Natural killer cell (primary cell): Measurements from ENCODE around the gene CDH23. TPM values are rescaled to one million over a fixed set of nuclear protein-coding genes. Genes with fewer than 3 reads are reported as not detected.

Experiments used
- ATAC-seq, 3 donors: fragments of 150-1000 bp in 2 of 3; fragments of 200-7000 bp in 1 of 3; cut with Tn5 transposase; 1 replicate in 1 of 3; 2 replicates in 2 of 3; pipeline ENCODE4 v1.10.0; 2021; ENCODE audit warnings: mild to moderate bottlenecking in 2 of 3, moderate library complexity in 2 of 3
- DNase-seq, 2 donors: peaks; one replicate each; pipeline versions ENCODE4 v3.0.0 to v3.0.0-alpha.2; 2013 to 2021; ENCODE audit warnings: mixed read lengths in 1 of 2
- H3K27ac ChIP-seq: one replicate; pipeline ENCODE4 v1.5.1; 2013; ENCODE audit warnings: mild to moderate bottlenecking, low read length
- H3K27me3 ChIP-seq: one replicate; pipeline ENCODE4 v1.6.1; 2013; ENCODE audit warnings: low read length; ENCODE audit not compliant: control insufficient read depth, insufficient read depth
- H3K36me3 ChIP-seq: one replicate; pipeline ENCODE4 v1.6.1; 2013; ENCODE audit warnings: low read length; ENCODE audit not compliant: control insufficient read depth, insufficient read depth
- H3K4me1 ChIP-seq: one replicate; pipeline ENCODE4 v1.6.1; 2013; ENCODE audit warnings: low read length; ENCODE audit not compliant: control insufficient read depth, insufficient read depth
- H3K4me3 ChIP-seq: one replicate; pipeline ENCODE4 v1.5.1; 2013; ENCODE audit warnings: low read length
- H3K9me3 ChIP-seq: one replicate; pipeline ENCODE4 v1.6.1; 2013; ENCODE audit warnings: low read length; ENCODE audit not compliant: control insufficient read depth, insufficient read depth
- H3K27ac Mint-ChIP-seq, 2 donors: one replicate each; pipeline ENCODE4 v1.8.0; 2022; ENCODE audit warnings: mild to moderate bottlenecking in 2 of 2, mixed read lengths in 2 of 2, moderate library complexity in 1 of 2
- H3K27me3 Mint-ChIP-seq, 2 donors: one replicate each; pipeline ENCODE4 v1.8.0; 2022; ENCODE audit warnings: low read depth in 2 of 2, mixed read lengths in 2 of 2
- H3K36me3 Mint-ChIP-seq: one replicate; pipeline ENCODE4 v1.8.0; 2022; ENCODE audit warnings: mixed read lengths
- H3K4me1 Mint-ChIP-seq, 2 donors: one replicate each; pipeline ENCODE4 v1.8.0; 2022; ENCODE audit warnings: mixed read lengths in 2 of 2
- H3K4me3 Mint-ChIP-seq: one replicate; pipeline ENCODE4 v1.8.0; 2022; ENCODE audit warnings: mild to moderate bottlenecking, moderate library complexity, mixed read lengths
- H3K9me3 Mint-ChIP-seq, 2 donors: one replicate each; pipeline ENCODE4 v1.8.0; 2022; ENCODE audit warnings: mixed read lengths in 2 of 2
- WGBS: methylation state at CpG from one replicate; pipeline ENCODE4 v1.1.7; 2013; ENCODE audit warnings: missing lambda C conversion rate; ENCODE audit not compliant: insufficient coverage; 5-methylcytosine and 5-hydroxymethylcytosine counted together
- intact Hi-C: fragments of 100-400 bp; cut with micrococcal nuclease; formaldehyde crosslinking; loops from one replicate; pipeline ENCODE4 v1.14.2; 2022
- total RNA-seq, 4 donors: library from RNA; stranded (reverse); fragments of 120-200 nt in 1 of 4; gene quantifications; one replicate each; pipeline versions ENCODE4 v1.2.3 to v1.2.4, GENCODE V29; 2013 to 2022
- TF ChIP-seq, protein P1 (sequence below): fragments of 200-600 bp; IDR thresholded peaks from one replicate; pipeline ENCODE4 v1.8.0; 2022; ENCODE audit warnings: antibody characterized with exemption

CDH23 gene
- total RNA-seq, 3 donors from 2014 or later (not counting 1 experiment from before 2014, with no cell fraction given): 1.2 to 6.0 (median 4.3) TPM

DNA sequence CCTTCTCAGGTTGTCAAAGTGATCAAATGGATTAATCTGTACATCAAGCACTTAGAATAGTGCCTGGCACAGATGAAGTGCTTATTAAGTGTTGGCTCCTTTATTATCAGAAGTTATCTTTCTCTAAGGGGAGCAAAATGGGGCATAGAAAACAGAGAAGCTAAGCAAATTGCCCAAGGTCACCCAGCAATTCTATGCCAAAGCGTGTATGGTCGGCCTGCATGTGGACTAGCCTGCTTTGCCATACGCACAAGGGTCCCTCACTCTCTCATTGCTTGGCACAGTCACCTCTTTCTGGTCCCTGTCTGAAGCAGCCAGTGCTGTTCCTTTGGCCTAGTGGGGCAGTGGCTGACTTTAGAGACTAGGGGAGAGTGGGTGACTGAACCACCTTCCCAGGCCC, 45.3 kb downstream of the CDH23 start:
- no peak overlapping the region for H3K4me3 Mint-ChIP-seq
- Histone ChIP-seq H3K36me3 (no peaks in the 10 kb centered on the region), H3K4me3 (no peak overlapping the region), H3K27ac (no peak overlapping the region), H3K9me3 (no peaks in the 10 kb centered on the region), H3K27me3 (no peaks in the 10 kb centered on the region), H3K4me1 (peaks cover 3% of the 10 kb centered on the region)
- TF ChIP-seq, protein P1, sequence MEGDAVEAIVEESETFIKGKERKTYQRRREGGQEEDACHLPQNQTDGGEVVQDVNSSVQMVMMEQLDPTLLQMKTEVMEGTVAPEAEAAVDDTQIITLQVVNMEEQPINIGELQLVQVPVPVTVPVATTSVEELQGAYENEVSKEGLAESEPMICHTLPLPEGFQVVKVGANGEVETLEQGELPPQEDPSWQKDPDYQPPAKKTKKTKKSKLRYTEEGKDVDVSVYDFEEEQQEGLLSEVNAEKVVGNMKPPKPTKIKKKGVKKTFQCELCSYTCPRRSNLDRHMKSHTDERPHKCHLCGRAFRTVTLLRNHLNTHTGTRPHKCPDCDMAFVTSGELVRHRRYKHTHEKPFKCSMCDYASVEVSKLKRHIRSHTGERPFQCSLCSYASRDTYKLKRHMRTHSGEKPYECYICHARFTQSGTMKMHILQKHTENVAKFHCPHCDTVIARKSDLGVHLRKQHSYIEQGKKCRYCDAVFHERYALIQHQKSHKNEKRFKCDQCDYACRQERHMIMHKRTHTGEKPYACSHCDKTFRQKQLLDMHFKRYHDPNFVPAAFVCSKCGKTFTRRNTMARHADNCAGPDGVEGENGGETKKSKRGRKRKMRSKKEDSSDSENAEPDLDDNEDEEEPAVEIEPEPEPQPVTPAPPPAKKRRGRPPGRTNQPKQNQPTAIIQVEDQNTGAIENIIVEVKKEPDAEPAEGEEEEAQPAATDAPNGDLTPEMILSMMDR: no peak
- 98% methylated on average over 3 of the region's 3 CpGs for WGBS
- no peaks in the 10 kb centered on the region for H3K9me3 Mint-ChIP-seq
- H3K36me3 Mint-ChIP-seq: no peaks in the 10 kb centered on the region
- DNase-seq (no peak), ATAC-seq (no peak)
- no peak overlapping the region for H3K27ac Mint-ChIP-seq
- intact Hi-C loops: no loop called here
- peaks cover 0 to 8% of the 10 kb centered on the region in 2 donors for H3K4me1 Mint-ChIP-seq
- H3K27me3 Mint-ChIP-seq: peaks cover 3 to 7% of the 10 kb centered on the region in 2 donors

DNA sequence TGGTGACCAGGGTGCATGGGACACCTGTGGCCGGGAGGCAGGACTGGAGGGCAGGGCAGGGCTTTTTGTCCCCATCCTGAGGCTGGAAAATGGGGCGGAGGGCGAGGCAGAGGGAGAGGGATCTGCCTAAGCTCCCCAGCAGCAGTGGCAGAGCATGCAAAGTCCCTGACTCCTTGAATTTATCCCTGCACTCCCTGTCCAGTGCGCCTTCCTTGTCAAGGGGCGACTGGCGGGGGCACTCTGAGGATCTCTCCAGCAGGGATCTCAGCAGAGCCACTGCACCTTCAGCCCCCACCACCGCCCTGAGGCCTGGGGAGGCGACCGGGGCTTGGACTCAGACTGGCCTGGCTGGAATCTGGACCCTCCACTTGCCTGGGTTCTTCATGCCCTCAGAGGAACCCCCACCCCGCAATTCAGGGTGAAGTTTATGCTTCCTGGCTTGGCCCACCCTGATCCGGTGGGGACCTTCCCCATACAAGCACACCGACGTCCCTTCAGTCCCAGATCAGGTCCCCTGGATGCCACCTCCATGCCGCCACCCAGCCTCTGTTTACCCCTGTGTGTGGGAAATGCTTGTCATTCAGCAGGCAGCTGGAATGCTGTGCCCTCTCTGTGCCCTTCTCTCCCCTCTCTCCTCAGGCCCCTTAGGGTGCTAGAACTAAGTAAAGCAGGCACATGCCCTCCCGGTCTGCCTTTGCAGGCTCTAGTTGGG, 46.3 kb downstream of the CDH23 start:
- Histone ChIP-seq H3K27me3 (no peaks in the 10 kb centered on the region), H3K36me3 (no peaks in the 10 kb centered on the region), H3K27ac (no peak overlapping the region), H3K4me3 (no peak overlapping the region), H3K9me3 (no peaks in the 10 kb centered on the region), H3K4me1 (peaks cover 3% of the 10 kb centered on the region)
- Mint-ChIP-seq H3K4me1 (peaks cover 0 to 8% of the 10 kb centered on the region in 2 donors), H3K4me3 (no peak overlapping the region), H3K27ac (no peak overlapping the region), H3K27me3 (peaks cover 3 to 7% of the 10 kb centered on the region in 2 donors), H3K36me3 (no peaks in the 10 kb centered on the region), H3K9me3 (no peaks in the 10 kb centered on the region)
- WGBS: 85% methylated on average over 15 of the region's 15 CpGs
- no peak for DNase-seq
- no peak for ATAC-seq
- TF ChIP-seq, protein P1: no peak
- intact Hi-C loops: no loop called here

DNA sequence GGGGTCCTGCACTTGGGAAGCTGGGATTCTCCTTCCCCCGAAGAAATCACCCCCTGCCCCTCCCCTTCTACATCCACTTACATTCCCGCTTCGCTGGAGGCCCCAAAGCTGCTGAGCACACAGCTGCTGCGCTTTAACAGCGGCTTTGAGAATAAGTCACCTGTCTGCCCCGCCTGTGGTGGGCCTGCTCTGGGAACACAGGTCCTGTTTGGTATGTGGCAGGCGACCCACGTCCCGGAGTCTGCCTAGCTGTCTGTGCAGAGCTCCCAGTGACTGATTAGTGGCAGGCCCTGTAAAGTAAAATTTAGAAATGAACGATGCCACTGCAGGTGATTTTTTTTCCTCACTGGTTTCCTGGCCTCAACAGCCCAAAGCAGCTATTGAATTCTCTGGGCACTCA, 47.0 kb downstream of the CDH23 start:
- Histone ChIP-seq H3K9me3 (no peaks in the 10 kb centered on the region), H3K36me3 (no peaks in the 10 kb centered on the region), H3K27ac (no peak overlapping the region), H3K4me1 (peaks cover 3% of the 10 kb centered on the region), H3K4me3 (no peak overlapping the region), H3K27me3 (no peaks in the 10 kb centered on the region)
- peaks cover 3 to 7% of the 10 kb centered on the region in 2 donors for H3K27me3 Mint-ChIP-seq
- H3K36me3 Mint-ChIP-seq: no peaks in the 10 kb centered on the region
- no peak overlapping the region for H3K4me3 Mint-ChIP-seq
- H3K4me1 Mint-ChIP-seq: peaks cover 0 to 8% of the 10 kb centered on the region in 2 donors
- TF ChIP-seq, protein P1: no peak
- intact Hi-C loops: no loop called here
- ATAC-seq (no peak), DNase-seq (no peak)
- H3K9me3 Mint-ChIP-seq: no peaks in the 10 kb centered on the region
- H3K27ac Mint-ChIP-seq: no peak overlapping the region
- WGBS: 89% methylated on average over 10 of the region's 10 CpGs
